Stimulated activated naive CD4-positive, alpha-beta T cell (primary cell): Measurements from ENCODE around the gene LAMP1.
"Not testable (repeated sequence)": the region's sequence is repeated elsewhere in the genome, so short reads cannot be mapped to it uniquely, and the experiment has no call there.

Experiments
- DNase-seq, 6 experiments: peaks; one replicate each; lab custom pipeline; 2025; lab: John Stamatoyannopoulos, UW

LAMP1 gene, protein sequence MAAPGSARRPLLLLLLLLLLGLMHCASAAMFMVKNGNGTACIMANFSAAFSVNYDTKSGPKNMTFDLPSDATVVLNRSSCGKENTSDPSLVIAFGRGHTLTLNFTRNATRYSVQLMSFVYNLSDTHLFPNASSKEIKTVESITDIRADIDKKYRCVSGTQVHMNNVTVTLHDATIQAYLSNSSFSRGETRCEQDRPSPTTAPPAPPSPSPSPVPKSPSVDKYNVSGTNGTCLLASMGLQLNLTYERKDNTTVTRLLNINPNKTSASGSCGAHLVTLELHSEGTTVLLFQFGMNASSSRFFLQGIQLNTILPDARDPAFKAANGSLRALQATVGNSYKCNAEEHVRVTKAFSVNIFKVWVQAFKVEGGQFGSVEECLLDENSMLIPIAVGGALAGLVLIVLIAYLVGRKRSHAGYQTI

DNA sequence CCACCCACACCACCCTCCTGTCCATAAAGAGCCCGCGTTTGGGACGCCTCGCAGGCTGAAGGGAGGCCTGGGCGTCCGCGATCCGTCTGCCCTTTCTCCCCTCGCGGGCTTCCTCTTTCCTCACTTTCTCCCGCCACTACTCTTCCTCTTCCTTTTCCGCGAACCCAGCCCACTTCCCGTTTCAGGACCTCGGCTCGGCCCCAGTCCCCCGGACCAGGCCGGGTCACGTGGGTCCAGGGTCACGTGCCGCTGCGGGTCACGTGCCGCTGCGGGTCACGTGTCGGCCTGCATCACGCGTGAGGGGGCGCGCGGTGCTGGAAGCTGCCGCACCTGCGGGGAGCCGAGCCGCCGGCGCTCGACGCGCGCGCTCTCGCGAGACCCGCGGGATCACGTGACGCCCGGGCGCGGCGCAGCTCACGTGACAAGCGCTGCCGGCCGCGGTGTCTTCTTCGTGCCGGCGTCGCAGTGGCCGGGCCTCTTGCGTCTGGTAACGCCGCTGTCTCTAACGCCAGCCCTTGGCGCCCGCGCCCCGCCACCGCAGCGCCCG lies at the start of gene LAMP1:
TSS of gene LAMP1 (plus strand) at position 417 of the 547 bp plus-strand sequence. CDS start 196 bp downstream, outside the sequence.
- peak; percentile 94 to 100 (median 99) for DNase-seq

DNA sequence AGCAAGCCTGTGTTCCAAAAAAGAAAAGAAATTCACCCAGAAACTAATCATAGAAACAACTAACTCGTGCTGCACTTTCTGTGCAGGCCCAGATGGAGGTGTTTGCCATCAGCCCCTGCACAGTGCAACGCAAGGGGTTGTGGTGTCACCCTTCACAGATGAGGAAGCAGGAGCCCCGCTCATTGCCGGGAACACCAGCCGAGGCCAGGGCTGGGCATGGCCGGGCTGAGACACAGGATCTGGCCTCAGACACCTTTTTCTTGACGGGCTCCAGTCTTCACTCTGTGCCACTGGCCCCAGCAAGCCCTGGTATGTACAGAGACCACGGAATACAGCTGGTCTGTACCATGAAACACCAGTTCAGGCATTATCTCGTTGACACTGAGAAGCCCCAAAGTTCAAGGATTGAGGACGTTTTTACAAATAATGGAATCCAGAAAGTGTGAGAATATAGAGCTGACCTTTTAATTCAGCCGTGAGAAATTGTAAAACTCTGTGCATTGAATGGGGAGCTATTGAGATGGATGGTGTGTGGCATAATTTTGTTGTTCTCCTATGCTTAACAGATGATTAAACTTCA lies 44.4 kb upstream of the LAMP1 start:
- DNase-seq: no peak

DNA sequence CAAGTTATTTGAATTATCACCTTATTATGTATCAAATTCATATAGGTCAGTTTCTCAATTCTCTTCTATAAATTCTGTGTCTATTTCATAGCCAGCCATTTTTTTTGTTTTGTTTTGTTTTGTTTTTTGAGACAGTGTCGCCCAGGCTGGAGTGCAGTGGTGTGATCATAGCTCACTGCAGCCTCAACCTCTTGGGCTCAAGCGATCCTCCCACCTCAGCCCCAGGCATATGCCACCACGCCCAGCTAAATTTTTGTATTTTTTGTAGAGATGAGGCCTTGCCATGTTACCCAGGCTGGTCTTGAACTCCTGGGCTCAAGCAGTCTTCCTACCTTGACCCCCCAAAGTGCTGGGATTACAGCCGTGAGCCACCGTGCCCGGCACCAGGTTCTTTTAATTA lies 39.1 kb upstream of the LAMP1 start:
- DNase-seq: not testable (repeated sequence)

GRCh38 chr13:113258321-113259054 lies 38.6 kb upstream of the LAMP1 start:
- no peak for DNase-seq

GRCh38 chr13:113260996-113261395 lies 36.0 kb upstream of the LAMP1 start:
- DNase-seq: no peak

- DNase-seq: not testable (repeated sequence)
Measured at GRCh38 chr13:113263016-113263415, 34.0 kb upstream of the LAMP1 start.

GRCh38 chr13:113267642-113268405 lies 29.2 kb upstream of the LAMP1 start:
- no peak for DNase-seq

DNA sequence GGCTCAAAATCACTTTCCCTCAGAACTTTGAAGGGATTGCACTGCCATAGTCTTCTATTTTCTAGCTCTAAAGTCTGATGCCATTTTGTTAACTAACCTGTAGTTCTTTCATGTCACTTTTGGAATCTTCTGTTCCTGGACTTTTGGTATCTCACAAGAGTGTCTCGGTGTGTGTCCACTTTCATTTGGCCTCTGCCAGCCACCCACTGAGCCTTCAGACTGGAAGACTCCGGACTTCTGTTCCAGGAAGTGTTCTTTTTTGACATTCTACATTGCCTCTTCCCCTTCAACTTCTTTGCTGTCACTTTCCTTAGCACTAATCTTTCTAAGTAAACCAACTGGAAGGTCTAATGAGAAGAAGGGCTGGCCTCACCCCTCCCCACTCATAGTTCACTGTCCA lies 25.0 kb upstream of the LAMP1 start:
- DNase-seq: no peak

GRCh38 chr13:113272701-113273181 lies 24.3 kb upstream of the LAMP1 start:
- no peak for DNase-seq

GRCh38 chr13:113273321-113273720 lies 23.7 kb upstream of the LAMP1 start:
- no peak for DNase-seq

- DNase-seq: no peak
Measured at GRCh38 chr13:113273851-113274590, 23.0 kb upstream of the LAMP1 start.

GRCh38 chr13:113274721-113275120 lies 22.3 kb upstream of the LAMP1 start:
- DNase-seq: no peak

- DNase-seq: peak; percentile 5 to 56 (median 24)
Measured at GRCh38 chr13:113275387-113275786, 21.7 kb upstream of the LAMP1 start.

- DNase-seq: no peak
Measured at GRCh38 chr13:113280126-113280525, 16.9 kb upstream of the LAMP1 start.

DNA sequence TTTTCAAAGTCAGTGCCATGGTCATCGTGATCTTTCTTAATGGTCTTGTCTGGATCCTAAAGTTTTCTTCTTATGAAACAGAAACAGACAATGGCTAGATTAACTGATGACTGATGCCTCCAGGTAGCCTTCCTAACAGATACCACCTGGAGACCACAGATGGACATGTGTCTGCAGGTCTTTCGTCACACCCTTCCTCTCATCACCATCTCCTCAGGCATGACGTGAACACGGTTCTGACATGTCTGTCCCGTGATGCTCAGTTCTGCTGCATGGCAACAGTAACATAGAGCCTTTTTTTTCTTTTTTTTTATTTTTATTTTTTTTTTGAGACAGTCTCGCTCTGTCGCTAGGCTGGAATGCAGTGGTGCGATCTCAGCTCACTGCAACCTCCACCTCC lies 13.1 kb upstream of the LAMP1 start:
- no peak for DNase-seq

DNA sequence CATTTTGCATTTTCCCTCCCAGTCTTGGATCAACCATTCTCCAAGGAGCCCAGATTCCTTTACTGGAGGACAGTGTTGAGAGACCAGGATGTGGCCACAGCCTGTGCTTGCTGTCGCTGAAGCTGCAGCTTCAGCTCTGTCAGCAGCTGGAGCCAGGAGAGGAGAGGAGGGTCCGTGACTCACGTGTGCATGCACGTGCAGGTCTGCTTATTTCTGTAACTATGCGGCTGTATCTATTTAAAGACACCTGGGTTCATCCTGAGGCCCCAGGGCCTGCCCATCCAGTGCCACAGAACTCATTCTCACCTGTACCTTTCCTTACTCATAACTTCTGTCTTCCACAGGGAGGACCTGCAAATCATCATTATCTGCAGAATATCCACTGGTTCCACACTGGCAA lies 8.2 kb upstream of the LAMP1 start:
- DNase-seq: no peak

DNA sequence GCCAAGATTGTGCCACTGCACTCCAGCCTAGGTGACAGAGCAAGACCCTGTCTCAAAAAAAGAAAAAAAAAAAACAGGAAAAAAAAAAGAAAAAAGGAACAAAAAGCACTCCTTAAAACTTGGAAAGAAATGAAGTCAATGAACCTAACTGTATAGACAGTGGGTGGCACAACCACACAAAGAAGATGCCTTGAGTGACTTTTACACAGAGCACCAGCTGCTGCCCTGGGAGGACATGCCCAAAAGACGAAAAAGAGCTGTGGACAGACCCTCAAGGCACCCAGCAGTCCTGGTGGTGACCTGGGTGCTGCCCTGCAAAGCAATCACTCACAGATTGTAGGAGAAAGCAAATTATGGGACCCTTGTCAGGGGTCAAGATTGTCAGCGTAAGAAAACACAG lies 5.9 kb upstream of the LAMP1 start:
- no peak for DNase-seq

DNA sequence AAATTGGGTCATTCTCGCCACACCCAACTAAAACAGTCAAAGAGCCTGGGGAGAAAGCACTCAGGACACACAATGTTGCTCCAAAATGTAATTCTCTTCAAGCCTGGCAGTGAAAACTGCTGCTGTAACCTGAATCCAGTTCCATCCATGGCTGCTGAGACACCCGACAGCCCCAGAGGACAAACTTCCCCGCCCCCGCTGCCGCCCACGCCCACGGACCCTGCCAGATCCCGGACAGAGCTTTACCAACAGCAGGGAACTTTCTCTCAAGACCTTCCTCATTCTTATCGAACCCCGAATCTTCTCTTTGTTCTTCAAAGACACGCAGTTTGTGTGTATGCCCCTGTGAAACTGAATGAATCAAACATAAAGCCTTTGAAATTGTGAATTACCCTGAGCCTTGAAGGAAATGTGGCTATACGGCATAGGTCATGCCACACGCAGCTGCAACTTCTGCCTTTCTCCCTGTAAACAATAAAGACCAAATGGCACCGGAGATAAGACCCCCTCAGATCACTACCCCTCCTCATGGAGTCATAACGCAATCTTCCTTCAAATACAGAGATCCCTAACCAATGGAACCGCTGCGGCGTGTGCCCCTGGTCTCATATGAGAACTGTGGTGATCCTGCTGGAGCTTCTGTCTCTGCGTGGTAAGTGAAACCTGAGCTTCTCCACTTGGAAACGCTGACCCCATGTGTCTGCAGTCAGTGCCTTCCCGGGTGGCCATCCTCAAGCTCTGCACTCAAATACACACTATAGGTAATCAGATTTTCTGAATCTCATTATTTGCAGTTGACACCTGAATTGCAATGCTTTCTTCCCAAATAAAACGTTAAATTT lies 4.8 kb upstream of the LAMP1 start:
- DNase-seq: peak in 4 of 6 experiments; percentile 3 to 23 (median 6)

GRCh38 chr13:113293686-113294085 lies 3.4 kb upstream of the LAMP1 start:
- DNase-seq: no peak

- no peak for DNase-seq
Measured at GRCh38 chr13:113295776-113296175, 1.3 kb upstream of the LAMP1 start.
